GM21447 (cell line): ENCODE data around the gene C2orf76.
A peak's percentile ranks its signal among the peaks of the same experiment; 100 is the strongest.

Experiments used
- ATAC-seq: cut with Tn5 transposase; IDR thresholded peaks from one replicate; pipeline ENCODE4 v1.9.1; 2021; ENCODE audit not compliant: unreplicated experiment

C2orf76 gene

DNA sequence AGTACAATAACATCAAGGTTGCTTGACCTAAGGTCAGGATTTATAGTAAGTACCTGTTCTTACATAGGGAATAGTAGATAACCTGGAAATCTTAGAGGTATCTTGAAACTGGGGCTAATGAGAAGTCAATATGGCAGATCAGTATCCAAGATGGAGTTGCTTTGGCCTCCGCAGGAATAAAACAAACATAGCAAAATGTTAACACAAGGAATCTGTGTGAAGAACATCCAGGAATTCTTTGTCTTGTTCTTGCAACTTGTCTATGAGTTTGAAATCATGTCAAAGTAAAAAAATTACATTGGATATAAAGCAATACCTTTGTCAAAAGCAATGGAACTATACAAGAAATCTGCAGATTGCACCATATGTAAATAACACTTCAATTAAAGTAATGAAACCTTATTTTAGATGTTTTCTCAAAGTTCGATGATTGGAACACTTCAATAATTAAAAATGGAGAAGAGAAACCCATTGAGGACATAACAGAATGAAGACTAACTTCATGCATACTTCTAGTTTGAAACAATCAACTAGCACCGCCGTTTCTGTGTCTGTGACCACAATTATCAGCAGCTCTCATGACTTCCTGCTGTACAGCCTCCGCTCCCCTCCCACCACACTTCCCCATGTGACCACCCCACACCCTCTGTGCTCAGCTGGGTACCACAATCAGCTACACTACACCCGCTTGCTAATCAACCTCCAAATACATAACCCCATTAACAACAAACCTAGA is 27.6 kb downstream of the C2orf76 start:
- peak; percentile 99 for ATAC-seq

DNA sequence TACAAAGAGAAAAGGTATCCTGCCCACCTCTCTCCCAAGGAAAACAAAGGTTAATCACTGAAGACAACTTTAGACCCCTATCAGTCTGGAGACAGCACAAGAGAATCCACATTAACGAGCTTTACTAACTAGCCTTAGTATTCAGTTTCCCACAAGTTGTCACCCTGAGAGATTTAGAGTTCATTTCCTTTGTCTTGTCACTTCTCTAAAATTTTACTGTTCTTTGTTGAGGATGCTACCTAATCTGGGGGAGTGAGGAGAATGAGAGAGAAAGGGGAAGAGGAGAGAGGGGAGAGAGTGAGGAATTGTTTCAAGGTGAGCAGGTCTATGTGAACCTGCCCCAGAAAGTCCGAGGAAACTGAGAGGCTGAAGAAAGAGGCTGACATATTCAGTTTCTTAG is 28.4 kb downstream of the C2orf76 start:
- ATAC-seq = no peak

DNA sequence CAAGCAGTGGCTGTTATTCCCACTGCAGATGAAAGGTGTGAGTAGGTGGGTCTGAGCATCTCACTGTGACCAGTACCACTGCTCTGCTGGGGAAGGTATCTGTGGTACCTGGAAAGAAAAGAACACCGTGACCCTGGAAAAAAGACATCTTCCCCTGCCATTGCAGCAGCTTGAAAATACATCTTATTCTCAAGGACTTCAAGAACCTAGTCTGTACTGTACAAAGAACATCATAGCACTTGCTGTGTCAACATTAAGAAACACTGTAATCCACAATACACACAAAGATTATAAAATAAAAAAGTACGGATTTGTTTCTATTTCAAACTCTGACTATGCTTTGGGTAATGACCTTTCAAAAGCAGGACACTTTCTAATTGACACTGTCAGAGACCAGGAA is 28.9 kb downstream of the C2orf76 start:
- ATAC-seq = no peak

DNA sequence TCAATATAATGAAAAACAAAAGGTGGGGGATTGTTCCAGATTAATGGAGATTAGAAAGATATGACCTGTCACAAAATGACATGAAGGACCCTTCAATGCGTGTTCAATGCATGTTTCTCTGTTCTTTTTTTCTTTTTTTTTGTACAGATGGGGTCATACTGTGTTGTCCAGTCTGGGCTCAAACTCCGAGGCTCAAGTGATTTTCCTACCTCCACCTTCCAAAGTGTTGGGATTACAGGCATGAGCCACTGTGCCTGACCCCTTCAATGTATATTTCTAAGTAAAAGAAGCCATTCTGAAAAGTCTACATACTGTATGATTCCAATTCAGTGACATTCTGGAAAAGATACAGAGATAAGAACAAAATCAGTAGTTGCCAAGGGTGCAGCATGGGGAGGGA is 32.8 kb downstream of the C2orf76 start:
- ATAC-seq = no peak

GRCh38 chr2:119333360-119333759 is 33.3 kb downstream of the C2orf76 start:
- ATAC-seq = no peak

GRCh38 chr2:119332953-119333352 is 33.7 kb downstream of the C2orf76 start:
- no peak for ATAC-seq

DNA sequence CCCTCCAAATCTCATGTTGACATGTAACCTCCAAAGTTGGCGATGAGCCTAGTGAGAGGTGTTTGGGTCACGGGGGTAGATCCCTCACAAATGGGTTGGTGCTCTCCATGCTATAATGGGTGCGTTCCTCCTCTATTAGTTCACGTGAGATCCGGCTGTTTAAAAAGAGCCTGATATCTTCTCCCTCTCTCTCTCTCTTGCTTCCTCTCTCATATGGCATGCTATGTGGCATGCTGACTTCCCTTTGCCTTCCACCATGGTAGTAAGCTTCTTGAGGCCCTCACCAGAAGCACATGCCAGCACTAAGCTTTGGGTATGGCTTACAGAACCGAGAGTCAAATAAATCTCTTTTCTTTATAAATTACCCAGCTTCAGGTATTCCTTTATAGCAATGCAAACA is 39.2 kb downstream of the C2orf76 start:
- no peak for ATAC-seq

- ATAC-seq = no peak
Observed at GRCh38 chr2:119326938-119327337, 39.7 kb downstream of the C2orf76 start.

DNA sequence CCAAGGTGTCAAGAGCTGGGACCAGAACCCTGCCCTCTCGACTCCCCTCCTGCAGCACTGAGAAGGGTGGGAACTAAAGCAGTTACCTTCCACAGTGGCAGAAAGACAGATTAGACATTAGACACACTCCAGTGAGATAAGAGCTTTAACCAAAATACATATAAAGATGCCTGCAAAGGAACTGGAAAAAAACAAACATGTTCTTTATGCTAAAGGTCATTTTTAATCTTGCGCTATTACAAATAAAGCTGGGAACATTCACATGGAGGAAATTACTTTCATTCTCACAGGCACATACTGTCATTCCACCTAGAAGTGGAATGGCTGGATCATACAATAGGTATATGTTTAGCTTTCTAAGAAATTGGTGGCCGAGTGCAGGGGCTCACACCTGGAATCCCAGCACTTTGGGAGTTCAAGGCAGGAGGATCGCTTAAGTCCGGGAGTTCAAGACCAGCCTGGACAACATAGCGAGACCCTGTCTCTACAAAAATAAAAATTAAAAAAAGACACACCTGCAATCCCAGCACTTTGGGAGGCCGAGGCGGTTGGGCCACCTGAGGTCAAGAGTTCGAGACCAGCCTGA is 41.9 kb downstream of the C2orf76 start:
- no peak for ATAC-seq

DNA sequence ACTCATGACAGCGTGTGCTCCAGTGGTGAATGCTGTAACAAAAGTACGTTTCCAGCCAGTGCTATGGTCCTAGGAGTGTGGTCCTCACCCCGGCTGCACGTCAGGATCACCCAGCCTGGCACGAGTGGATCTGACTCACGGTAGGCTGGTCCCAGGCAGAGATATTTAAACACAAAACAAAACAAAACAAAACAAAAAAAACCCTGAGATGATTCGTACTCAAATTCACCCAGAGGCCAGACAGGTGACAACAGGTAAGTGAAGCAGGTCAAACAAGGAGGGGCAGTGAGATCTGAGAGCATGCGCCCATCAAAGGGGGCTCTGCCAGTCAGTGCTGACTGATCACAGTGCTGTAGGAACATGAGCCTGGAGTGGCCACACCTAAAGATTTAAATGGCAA is 43.2 kb downstream of the C2orf76 start:
- no peak for ATAC-seq

DNA sequence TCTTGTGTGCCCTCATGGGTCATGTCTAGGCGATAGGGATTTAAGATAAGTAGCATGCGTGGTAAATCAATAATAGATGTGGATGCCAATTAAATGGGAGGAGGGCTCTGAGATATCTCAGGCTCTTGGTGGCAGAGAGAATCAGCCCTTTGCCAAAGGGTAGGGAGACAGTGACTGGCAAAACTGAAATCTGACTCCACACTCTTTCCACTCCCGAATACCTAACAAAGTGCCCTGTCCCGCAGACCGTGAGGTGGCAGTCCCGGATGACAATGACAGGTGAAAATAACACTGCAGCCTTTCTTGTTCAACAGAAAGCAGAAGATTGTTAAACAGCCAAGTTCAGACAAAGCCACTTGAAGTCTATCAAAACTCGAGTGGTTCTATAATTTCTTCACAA is 47.0 kb downstream of the C2orf76 start:
- no peak for ATAC-seq

GRCh38 chr2:119317554-119317953 is 49.1 kb downstream of the C2orf76 start:
- ATAC-seq = no peak

- ATAC-seq = no peak
Observed at GRCh38 chr2:119316066-119316465, 50.6 kb downstream of the C2orf76 start.

GRCh38 chr2:119315241-119315925 is 51.3 kb downstream of the C2orf76 start:
- ATAC-seq = no peak

- ATAC-seq = no peak
Observed at GRCh38 chr2:119311831-119312230, 54.8 kb downstream of the C2orf76 start.

DNA sequence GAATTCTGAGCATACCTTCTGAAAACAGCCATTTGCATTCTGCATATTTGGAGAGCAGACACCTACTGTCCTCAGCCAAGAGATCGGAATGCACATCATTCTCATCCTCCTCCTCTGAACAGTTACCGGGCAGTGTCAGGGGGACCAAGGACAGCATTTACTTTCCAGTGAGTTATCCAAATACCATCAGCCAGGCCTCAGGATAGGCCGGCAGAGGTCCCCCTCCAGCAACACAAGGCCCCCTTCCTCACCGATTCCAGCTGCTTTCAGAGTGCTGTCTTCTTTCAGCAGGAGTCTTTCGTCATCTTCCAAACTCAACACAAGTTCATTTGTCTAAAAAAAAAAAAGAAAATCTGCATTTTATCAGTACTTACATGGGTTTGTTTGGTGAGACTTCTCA is 55.3 kb downstream of the C2orf76 start:
- ATAC-seq = no peak

DNA sequence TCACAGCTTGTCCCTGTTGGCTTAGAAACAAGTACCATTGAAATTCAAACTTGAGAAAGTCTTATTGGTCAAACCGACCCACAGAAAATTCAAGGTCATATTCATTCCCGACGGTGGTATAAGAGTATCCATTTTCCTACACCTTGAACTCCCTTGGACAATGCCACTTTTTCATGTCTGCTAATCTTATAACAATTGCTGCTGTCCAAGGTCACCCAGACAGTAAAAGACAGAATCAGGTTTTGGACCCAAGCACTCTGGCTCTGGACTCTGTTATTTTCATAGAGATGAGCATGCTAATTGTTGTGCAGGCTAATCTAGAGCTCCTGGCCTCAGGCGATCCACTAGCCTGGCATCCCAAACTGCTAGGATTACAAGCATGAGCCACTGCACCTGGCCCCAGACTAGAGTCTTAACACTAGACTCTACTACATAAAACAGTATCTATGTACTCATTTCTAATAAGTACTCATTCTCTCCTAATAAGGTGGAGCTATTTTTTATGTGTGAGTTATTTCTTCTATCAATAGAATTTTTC is 57.8 kb downstream of the C2orf76 start:
- ATAC-seq = no peak

- no peak for ATAC-seq
Observed at GRCh38 chr2:119307419-119308140, 59.1 kb downstream of the C2orf76 start.

DNA sequence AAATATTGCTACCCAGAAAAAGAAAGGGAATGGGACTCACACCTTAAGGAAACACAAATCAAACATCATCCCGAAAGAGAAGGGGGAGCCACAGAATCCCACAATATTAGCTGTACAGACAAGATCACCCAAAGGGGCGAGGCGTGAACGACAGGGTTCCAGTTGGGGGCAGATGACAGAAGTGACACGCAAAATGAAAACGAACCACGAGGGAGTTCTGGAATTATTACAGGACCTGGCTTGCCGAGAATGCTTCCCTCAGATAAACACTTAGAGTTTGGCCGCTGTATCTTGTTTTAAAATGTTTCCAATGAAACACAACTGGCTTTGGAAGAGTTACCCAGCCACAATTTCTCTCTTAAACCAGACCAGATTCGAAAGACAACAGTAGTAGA is 60.4 kb downstream of the C2orf76 start:
- ATAC-seq = no peak

DNA sequence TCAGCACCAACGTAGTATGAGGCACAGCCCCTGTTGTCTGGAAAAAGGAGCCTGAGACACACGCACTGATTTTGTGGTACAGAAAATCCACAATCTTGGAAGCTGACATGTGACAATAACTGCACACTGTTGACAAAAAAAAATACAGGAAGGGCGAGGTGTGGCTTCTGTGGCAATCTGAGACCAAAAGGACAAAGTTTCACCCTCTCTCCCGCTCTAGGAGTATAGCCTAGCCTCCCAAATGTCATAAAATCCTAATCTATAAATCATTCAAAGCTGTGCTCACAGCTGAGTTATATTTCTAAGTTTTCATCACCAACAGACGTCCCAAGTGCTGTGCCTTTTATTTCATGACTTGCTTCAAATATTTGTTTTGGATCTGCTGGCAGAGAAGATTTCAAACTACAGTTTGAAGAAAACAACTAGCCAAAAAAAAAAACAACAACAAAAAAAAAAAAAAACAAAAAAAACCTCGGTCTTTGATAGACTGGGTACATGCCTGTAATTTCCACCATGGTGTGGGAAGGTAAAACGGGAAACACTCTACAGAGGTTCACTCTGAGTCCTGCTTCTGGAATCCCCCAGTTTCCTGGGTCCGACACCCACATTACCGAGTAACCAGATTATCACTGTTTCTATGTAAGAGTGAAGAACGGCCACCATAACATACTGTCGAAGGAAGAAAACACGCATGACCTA is 61.0 kb downstream of the C2orf76 start:
- no peak for ATAC-seq

- no peak for ATAC-seq
Observed at GRCh38 chr2:119304847-119305246, 61.8 kb downstream of the C2orf76 start.
